Activated T-cell treated with anti-CD3 and anti-CD28 coated beads, Interleukin-2, amount 50 U/mL, for 24 hours (primary cell): ENCODE data around the gene ACHE.
"Not testable (repeated sequence)": the region's sequence is repeated elsewhere in the genome, so short reads cannot be mapped to it uniquely, and the experiment has no call there.

Source experiments
- DNase-seq: peaks from one replicate; pipeline ENCODE4 v3.0.0-alpha.2; 2020
- H3K27ac Mint-ChIP-seq: 2 replicates; pipeline ENCODE4 v1.8.0; 2020; ENCODE audit warnings: mild to moderate bottlenecking, mixed read lengths
- H3K27me3 Mint-ChIP-seq: 2 replicates; pipeline ENCODE4 v1.8.0; 2020; ENCODE audit warnings: mixed read lengths
- H3K36me3 Mint-ChIP-seq: 2 replicates; pipeline ENCODE4 v1.8.0; 2020; ENCODE audit warnings: low read depth, mixed read lengths
- H3K4me1 Mint-ChIP-seq: 2 replicates; pipeline ENCODE4 v1.8.0; 2020; ENCODE audit warnings: low read depth, mixed read lengths
- H3K4me3 Mint-ChIP-seq: 2 replicates; pipeline ENCODE4 v1.8.0; 2020; ENCODE audit warnings: mild to moderate bottlenecking, moderate library complexity, mixed read lengths
- H3K9me3 Mint-ChIP-seq: 2 replicates; pipeline ENCODE4 v1.8.0; 2020; ENCODE audit warnings: mixed read lengths

The ACHE gene

DNA sequence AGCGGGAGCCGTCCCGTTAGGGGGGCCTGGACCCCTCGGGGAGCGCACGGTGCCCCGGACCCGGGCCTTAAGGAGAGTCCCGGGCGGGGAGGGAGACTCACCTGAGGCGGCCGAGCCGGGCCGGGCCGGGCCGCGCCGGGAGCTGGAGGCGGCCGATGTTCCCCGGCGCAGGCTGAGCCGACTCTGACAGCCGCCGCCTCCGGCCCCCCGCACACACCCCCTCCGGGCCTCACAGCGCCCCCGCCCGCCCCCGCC lies at the start of gene ACHE:
TSS of gene ACHE (minus strand) at position 188 of the 255 bp plus-strand sequence. CDS start 1,656 bp downstream, outside the sequence.
- Mint-ChIP-seq H3K27ac (peak within 1 kb of the TSS; percentile 6), H3K36me3 (no peaks in the 10 kb centered on the region), H3K27me3 (peaks cover 60% of the 10 kb centered on the region), H3K4me3 (peak within 1 kb of the TSS; percentile 67), H3K9me3 (no peaks in the 10 kb centered on the region), H3K4me1 (peaks cover 12% of the 10 kb centered on the region)
- DNase-seq: no peak

DNA sequence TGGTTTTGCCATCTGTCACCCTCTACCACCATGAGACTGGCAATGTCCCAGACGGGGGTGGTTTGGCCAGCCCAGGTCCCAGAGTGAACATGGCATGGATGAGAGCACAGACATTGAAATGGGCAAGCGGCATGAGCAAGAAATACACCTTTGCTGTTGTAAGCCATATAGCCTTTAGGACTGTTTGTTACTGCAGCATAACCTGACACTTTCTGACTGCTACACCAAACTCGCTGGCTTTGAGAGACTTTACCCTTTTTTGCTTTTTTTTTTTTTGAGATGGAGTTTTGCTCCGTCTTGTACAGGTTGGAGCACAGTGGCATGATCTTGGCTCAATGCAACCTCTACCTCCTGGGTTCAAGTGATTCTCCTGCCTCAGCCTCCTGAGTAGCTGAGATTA lies 48.5 kb upstream of the ACHE start:
- Mint-ChIP-seq H3K36me3 (no peaks in the 10 kb centered on the region), H3K27me3 (peaks cover 18% of the 10 kb centered on the region), H3K4me1 (no peaks in the 10 kb centered on the region), H3K27ac (no peak overlapping the region), H3K4me3 (no peak overlapping the region), H3K9me3 (no peaks in the 10 kb centered on the region)
- DNase-seq: no peak

DNA sequence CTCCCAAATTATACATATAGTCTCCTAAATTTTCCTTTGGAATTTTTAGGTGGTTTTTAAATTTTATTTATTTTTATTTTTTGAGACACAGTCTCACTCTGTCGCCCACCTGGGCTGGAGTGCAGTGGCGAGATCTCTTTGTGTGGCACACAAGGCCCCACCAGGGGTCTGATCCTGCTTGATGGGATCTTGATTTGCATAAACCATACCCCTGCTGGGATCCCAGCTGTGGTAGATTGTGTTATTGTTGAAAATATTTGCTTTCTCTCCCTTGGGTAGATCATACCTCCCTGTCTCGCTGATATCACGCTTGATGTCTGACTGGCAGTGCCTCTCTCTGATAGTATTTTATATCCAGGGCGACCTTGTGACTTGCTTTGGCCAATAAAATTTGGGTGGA lies 48.0 kb upstream of the ACHE start:
- no peak for DNase-seq
- Mint-ChIP-seq H3K4me1 (no peaks in the 10 kb centered on the region), H3K4me3 (no peak overlapping the region), H3K27me3 (peaks cover 14% of the 10 kb centered on the region), H3K36me3 (no peaks in the 10 kb centered on the region), H3K27ac (no peak overlapping the region), H3K9me3 (no peaks in the 10 kb centered on the region)

DNA sequence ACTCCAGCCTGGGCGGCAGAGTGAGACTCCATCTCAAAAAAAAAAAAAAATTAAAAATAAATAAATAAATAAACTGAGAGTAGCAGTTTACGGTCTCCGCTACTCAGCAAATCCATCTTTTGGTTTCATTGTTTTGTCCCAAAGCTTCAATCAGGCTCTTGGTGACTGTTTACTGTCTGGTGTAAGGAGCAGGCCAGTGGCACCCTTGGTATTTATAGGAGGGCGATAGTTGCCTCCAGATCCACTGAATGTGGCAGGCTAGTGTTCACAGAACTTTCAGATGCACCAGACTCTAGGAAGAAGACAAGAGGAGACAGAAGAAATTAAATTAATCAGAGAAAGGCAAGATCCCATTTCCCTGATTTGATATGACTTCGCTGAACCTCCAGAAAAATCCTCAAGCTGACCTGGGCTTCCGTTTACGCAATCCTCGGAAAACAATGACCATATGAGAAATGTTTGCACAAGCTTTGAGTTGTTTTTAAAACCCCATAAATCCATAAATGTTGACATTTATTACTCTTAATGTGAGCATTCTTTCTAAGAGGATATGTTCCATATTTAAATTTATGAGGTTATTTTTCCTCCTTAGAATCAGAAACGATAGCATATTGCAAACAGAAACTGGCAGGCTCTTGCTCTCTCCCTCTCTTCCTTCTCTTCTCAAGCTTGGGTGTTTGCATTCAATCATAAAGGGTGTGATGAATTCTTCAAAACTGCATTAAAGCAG lies 46.5 kb upstream of the ACHE start:
- DNase-seq: no peak
- peaks cover 14% of the 10 kb centered on the region for H3K27me3 Mint-ChIP-seq
- no peaks in the 10 kb centered on the region for H3K9me3 Mint-ChIP-seq

DNA sequence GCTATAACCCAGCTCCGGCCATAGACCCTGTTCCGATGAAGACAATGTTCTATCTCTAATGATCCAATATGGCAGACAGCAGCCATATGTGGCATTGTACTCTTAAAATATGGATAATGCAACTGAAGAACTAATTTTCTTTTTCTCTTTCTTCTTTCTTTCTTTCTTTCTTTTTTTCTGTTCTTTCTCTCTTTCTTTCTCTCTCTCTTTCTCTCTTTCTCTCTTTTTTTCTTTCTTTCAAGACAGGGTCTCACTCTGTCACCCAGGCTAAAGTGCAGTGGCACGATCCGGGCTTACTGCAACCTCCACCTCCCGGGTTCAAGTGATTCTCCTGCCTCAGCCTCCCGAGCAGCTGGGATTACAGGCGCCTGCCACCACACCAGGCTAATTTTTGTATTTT lies 40.5 kb upstream of the ACHE start:
- not testable (repeated sequence) for DNase-seq, H3K9me3 Mint-ChIP-seq, H3K27ac Mint-ChIP-seq, H3K4me3 Mint-ChIP-seq, H3K36me3 Mint-ChIP-seq, H3K4me1 Mint-ChIP-seq
- H3K27me3 Mint-ChIP-seq: peaks cover 22% of the 10 kb centered on the region

More for the DNA sequence above, 46.5 kb upstream of the ACHE start:
- no peaks in the 10 kb centered on the region for H3K4me1 Mint-ChIP-seq
- H3K27ac Mint-ChIP-seq: no peak overlapping the region
- no peak overlapping the region for H3K4me3 Mint-ChIP-seq
- no peaks in the 10 kb centered on the region for H3K36me3 Mint-ChIP-seq

DNA sequence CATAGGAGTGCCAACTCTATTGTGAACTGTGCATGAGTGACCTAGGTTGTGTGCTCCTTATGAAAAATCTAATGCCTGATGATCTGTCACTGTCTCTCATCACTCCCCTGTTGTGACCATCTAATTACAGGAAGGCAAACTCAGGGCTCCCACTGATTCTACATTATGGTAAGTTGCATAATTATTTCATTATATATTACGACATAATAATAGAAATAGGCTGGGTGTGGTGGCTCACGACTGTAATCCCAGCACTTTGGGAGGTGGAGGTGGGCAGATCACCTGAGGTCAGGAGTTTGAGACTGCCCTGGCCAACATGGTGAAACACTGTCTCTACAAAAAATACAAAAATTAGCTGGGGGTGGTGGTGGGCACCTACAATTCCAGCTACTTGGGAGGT lies 39.7 kb upstream of the ACHE start:
- H3K36me3 Mint-ChIP-seq, H3K4me1 Mint-ChIP-seq: not testable (repeated sequence)

DNA sequence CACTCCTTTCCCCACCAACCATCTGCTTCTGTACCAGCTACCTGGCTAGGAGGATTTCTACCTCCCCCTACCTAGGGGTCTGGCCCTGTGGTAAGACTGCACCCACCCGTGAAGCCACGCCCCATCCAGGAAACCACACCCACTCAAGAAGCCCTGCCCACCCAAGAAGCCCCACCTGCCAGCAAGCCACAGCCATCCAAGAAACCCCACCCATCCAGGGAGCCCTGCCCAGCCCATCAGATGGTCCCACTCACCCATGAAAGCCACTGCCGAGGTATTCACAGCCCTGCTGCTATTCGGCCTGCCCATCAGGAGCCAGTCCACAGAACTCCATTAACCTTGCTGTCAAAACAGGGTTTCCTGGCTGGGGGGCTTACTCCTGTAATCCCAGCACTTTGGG lies 38.0 kb upstream of the ACHE start:
- peaks cover 34% of the 10 kb centered on the region for H3K27me3 Mint-ChIP-seq
- no peak overlapping the region for H3K4me3 Mint-ChIP-seq
- H3K36me3 Mint-ChIP-seq: no peaks in the 10 kb centered on the region
- H3K27ac Mint-ChIP-seq: no peak overlapping the region
- DNase-seq: no peak
- peaks cover 4% of the 10 kb centered on the region for H3K9me3 Mint-ChIP-seq
- H3K4me1 Mint-ChIP-seq: no peaks in the 10 kb centered on the region

More for the DNA sequence above, 39.7 kb upstream of the ACHE start:
- H3K27me3 Mint-ChIP-seq: peaks cover 25% of the 10 kb centered on the region
- H3K4me3 Mint-ChIP-seq, DNase-seq, H3K9me3 Mint-ChIP-seq, H3K27ac Mint-ChIP-seq: not testable (repeated sequence)

DNA sequence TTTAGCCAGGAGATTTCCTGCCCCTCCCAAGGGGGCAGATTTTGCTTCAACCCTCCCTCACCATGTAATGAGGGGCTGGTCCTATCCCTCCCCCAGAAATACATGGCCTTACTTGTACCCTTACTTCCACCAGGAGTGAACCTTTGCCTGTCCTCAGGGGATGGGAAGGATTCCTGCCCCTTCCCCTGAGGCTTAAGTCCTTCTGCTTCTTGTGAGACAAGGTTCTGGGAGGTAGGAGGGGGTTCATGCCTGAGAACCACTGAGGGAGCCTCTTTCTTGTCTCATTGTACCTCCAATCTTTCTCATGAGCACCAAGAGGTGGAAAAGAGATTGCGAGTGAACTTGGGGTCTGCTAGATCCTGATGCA lies 34.1 kb upstream of the ACHE start:
- DNase-seq: no peak
- H3K27ac Mint-ChIP-seq: no peak overlapping the region
- no peak overlapping the region for H3K4me3 Mint-ChIP-seq
- H3K9me3 Mint-ChIP-seq: peaks cover 4% of the 10 kb centered on the region
- no peaks in the 10 kb centered on the region for H3K4me1 Mint-ChIP-seq
- H3K27me3 Mint-ChIP-seq: peaks cover 29% of the 10 kb centered on the region
- H3K36me3 Mint-ChIP-seq: no peaks in the 10 kb centered on the region

DNA sequence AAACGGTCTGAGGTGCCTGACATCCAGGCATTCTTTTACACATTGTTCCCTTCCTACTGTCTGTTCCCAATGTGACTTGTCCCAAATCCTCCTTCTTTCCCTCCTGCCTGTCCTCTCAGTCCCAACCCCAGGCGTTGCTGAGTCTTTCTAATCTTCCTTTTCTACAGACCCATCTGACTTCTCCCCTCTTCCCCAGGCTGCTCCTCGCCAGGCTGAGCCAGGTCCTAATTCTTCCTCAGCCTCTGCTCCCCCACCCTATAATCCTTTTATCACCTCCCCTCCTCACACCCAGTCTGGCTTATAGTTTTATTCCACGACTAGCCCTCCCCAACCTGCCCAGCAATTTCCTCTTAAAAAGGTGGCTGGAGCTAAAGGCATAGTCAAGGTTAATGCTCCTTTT lies 27.9 kb upstream of the ACHE start:
- H3K36me3 Mint-ChIP-seq, H3K4me1 Mint-ChIP-seq, DNase-seq, H3K27ac Mint-ChIP-seq, H3K9me3 Mint-ChIP-seq, H3K4me3 Mint-ChIP-seq: not testable (repeated sequence)
- peaks cover 25% of the 10 kb centered on the region for H3K27me3 Mint-ChIP-seq

DNA sequence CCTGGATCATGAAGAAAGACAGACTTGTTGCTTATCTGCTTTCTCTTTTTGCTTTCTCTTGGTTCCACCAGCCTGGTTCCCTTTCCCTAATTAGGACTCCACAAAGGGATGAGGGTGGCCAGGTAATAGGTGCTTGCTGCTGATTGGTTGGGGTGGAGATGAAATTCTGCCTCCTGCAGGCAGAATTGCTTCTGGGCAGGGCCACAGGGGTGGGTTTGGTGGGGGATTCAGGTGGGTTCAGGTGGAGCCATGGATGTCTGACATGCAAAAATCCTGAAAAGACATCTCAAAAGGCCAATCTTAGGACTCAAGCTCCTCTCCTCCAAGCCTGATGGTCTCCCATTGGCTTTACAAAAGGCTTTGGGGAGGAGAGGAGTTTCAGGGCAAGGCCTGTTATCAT lies 25.4 kb upstream of the ACHE start:
- Mint-ChIP-seq H3K27me3 (peaks cover 35% of the 10 kb centered on the region), H3K4me1 (no peaks in the 10 kb centered on the region), H3K36me3 (no peaks in the 10 kb centered on the region), H3K4me3 (no peak overlapping the region), H3K9me3 (no peaks in the 10 kb centered on the region), H3K27ac (no peak overlapping the region)
- DNase-seq: no peak

DNA sequence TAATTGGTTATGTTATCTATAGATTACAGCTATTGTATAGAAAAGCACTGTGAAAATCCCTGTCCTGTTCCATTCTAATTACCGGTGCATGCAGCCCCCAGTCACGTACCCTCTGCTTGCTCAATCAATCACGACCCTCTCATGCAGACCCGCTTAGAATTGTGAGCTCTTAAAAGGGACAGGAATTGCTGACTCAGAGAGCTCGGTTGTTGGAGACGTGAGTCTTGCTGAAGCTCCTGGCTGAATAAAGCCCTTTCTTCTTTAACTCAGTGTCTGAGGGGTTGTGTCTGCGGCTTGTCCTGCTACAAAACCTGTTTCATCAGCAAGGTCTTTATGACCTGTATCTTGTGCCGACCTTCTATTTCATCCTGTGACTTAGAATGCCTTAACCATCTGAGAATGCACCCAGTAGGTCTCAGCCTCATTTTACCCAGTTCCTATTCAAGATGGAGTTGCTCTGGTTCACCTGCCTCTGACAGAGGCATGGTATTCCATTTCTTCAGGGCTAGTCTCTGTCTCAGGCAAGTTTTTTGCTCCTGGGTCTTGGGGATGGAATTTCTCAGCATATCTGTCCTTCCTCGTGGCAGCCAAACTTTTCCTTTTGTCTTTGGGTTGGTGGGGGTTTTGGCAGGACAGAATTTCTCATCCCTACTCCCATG lies 24.2 kb upstream of the ACHE start:
- H3K27ac Mint-ChIP-seq, H3K36me3 Mint-ChIP-seq, H3K9me3 Mint-ChIP-seq, H3K4me3 Mint-ChIP-seq, H3K4me1 Mint-ChIP-seq, DNase-seq: not testable (repeated sequence)
- peaks cover 35% of the 10 kb centered on the region for H3K27me3 Mint-ChIP-seq

DNA sequence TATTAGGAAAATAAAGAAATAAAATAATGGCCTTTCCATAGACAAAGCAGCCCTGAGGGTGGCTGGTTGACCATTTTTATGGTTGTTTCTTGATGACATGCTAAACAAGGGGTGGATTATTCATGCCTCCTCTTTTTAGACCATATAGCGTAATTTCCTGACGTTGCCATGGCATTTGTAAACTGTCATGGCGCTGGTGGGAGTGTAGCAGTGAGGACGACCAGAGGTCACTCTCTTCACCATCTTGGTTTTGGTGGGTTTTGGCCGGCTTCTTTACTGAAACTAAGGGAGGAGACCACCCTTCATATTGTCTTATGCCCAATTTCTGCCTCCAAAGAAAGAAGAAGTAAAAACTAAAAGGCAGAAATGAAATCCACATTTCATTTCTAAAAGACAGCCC lies 23.6 kb upstream of the ACHE start:
- not testable (repeated sequence) for H3K4me3 Mint-ChIP-seq, H3K9me3 Mint-ChIP-seq, H3K4me1 Mint-ChIP-seq, H3K36me3 Mint-ChIP-seq, H3K27ac Mint-ChIP-seq, DNase-seq
- peaks cover 35% of the 10 kb centered on the region for H3K27me3 Mint-ChIP-seq

DNA sequence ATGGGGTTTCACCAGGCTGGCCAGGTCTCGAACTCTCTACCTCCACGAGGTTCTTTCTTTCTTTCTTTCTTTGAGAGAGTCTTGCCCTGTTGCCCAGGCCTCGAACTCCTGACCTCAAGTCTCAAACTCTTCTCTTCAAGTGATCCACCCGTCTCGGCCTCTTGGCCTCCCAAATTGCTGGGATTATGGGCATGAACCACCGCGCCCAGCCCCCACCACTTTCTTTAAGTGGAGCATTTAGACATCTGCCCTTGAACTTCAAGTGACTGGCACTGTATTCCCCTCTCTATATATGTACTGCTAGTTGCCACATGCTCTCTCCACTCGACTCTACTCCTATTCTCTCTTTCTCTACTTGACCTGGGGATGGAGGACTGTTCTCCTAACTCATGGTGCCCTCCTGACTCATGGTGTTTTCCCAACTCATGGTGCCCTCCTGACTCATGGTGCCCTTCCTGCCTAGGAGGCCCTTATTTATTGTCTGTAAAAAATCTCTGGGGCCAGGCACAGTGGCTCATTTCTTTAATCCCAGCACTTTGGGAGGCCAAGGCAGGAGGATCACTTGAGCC lies 19.3 kb upstream of the ACHE start:
- DNase-seq: no peak
- Mint-ChIP-seq H3K9me3 (no peaks in the 10 kb centered on the region), H3K36me3 (no peaks in the 10 kb centered on the region), H3K4me3 (no peak overlapping the region), H3K27me3 (peaks cover 29% of the 10 kb centered on the region), H3K4me1 (peaks cover 5% of the 10 kb centered on the region), H3K27ac (no peak overlapping the region)

DNA sequence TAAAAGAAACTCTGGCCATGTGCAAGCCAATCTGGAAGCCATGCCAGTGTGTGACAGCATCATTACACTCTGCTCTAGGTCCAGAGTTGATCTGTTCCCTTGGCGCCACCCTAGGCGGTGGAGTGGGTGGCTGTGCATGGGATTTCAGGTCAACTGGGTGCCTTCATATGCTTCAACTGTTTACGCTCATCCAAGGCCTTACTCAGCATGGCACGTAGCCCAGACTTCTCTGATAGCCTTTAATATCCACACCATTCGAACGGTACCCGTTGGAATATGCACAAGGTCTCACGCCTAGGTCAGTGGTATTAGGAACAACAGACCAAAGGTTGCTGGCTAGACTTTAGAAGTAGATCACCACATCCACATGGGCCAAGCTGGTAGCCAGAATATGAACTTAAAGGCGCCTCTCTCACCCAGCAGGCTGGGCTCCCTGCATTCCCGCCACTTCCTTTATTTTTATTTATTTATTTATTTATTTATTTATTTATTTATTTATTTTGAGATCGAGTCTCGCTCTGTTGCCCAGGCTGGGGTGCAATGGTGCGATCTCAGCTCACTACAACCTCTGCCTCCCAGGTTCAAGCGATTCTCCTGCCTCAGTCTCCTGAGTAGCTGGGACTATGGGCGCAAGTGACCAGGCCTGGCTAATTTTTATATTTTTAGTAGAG lies 18.7 kb upstream of the ACHE start:
- no peak overlapping the region for H3K27ac Mint-ChIP-seq
- no peak for DNase-seq
- peaks cover 23% of the 10 kb centered on the region for H3K27me3 Mint-ChIP-seq
- peaks cover 5% of the 10 kb centered on the region for H3K4me1 Mint-ChIP-seq
- no peak overlapping the region for H3K4me3 Mint-ChIP-seq
- no peaks in the 10 kb centered on the region for H3K9me3 Mint-ChIP-seq
- no peaks in the 10 kb centered on the region for H3K36me3 Mint-ChIP-seq

DNA sequence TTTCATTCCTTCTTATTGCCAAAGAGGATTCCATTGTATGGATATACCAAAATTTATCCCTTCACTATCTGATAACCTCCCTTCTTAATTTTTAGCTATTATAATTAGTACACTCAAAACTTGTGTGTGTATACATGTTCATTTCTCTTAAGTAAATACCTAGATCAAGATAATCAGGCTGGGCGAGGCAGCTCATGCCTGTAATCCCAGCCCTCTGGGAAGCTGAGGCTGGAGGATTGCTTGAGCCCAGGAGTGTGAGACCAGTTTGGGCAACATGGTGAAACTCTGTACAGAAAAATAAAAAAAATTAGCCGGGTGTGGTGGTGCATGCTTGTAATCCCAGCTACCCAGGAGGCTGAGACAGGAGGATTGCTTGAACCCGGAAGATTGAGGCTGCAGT lies 15.8 kb upstream of the ACHE start:
- Mint-ChIP-seq H3K4me1 (peaks cover 5% of the 10 kb centered on the region), H3K4me3 (no peak overlapping the region), H3K27ac (no peak overlapping the region), H3K27me3 (peaks cover 11% of the 10 kb centered on the region), H3K9me3 (no peaks in the 10 kb centered on the region), H3K36me3 (no peaks in the 10 kb centered on the region)
- DNase-seq: no peak
